ENCODE results near the gene FAM170B. TPM values are rescaled to one million over a fixed set of nuclear protein-coding genes. Genes with fewer than 3 reads are reported as not detected.

FAM170B gene
- total RNA-seq, result not detected in 2 replicates

GRCh38 chr10:49133706-49134248, at the start of gene FAM170B:
FAM170B (minus strand) TSS chr10:49134021; CDS start chr10:49133918, 103 bp downstream.
- no peak for DNase-seq (ENCODE audit: low read depth in 2 of 2)

- DNase-seq (ENCODE audit: low read depth in 2 of 2), result no peak
Observed at GRCh38 chr10:49182776-49183175, 49.0 kb upstream of the FAM170B start.

- DNase-seq (ENCODE audit: low read depth in 2 of 2), result no peak
Observed at GRCh38 chr10:49180444-49180860, 46.6 kb upstream of the FAM170B start.

GRCh38 chr10:49179699-49180443, 46.0 kb upstream of the FAM170B start:
- no peak for DNase-seq (ENCODE audit: low read depth in 2 of 2)

- DNase-seq (ENCODE audit: low read depth in 2 of 2), result no peak
Observed at GRCh38 chr10:49178489-49179471, 45.0 kb upstream of the FAM170B start.

- peak; percentile 73 to 74 for DNase-seq (ENCODE audit: low read depth in 2 of 2)
Observed at GRCh38 chr10:49177391-49178355, 43.9 kb upstream of the FAM170B start.

- no peak for DNase-seq (ENCODE audit: low read depth in 2 of 2)
Observed at GRCh38 chr10:49176310-49177268, 42.8 kb upstream of the FAM170B start.

GRCh38 chr10:49175587-49176309, 41.9 kb upstream of the FAM170B start:
- no peak for DNase-seq (ENCODE audit: low read depth in 2 of 2)

GRCh38 chr10:49174926-49175500, 41.2 kb upstream of the FAM170B start:
- no peak for DNase-seq (ENCODE audit: low read depth in 2 of 2)

- DNase-seq (ENCODE audit: low read depth in 2 of 2), result no peak
Observed at GRCh38 chr10:49174261-49174925, 40.6 kb upstream of the FAM170B start.

GRCh38 chr10:49173853-49174252, 40.0 kb upstream of the FAM170B start:
- DNase-seq (ENCODE audit: low read depth in 2 of 2), result no peak

- DNase-seq (ENCODE audit: low read depth in 2 of 2), result no peak
Observed at GRCh38 chr10:49173201-49173772, 39.5 kb upstream of the FAM170B start.

GRCh38 chr10:49172777-49173132, 38.9 kb upstream of the FAM170B start:
- DNase-seq (ENCODE audit: low read depth in 2 of 2), result no peak

GRCh38 chr10:49172061-49172776, 38.4 kb upstream of the FAM170B start:
- no peak for DNase-seq (ENCODE audit: low read depth in 2 of 2)

- no peak for DNase-seq (ENCODE audit: low read depth in 2 of 2)
Observed at GRCh38 chr10:49171326-49172060, 37.7 kb upstream of the FAM170B start.

GRCh38 chr10:49170632-49171325, 37.0 kb upstream of the FAM170B start:
- no peak for DNase-seq (ENCODE audit: low read depth in 2 of 2)
